HCT116 (cell line): Measurements from ENCODE around the gene SPARC. TPM values are rescaled to one million over a fixed set of nuclear protein-coding genes. Genes with fewer than 3 reads are reported as not detected.

ENCODE experiments used
- ATAC-seq: fragments of 200-7000 bp; cut with Tn5 transposase; 2 replicates; pipeline ENCODE4 v1.9.1; 2020; ENCODE audit warnings: mild to moderate bottlenecking, moderate library complexity
- BruUV-seq: library from RNA; stranded (reverse); fragments of 400-500 nt; replicated peaks from 2 replicates; lab custom pipeline; 2021; lab: Mats Ljungman, UMichigan
- CTCF ChIA-PET: fragments of 300-600 bp; sonication (Branson Sonifier 250); formaldehyde crosslinking; loops from one replicate; lab custom pipeline; 2021; ENCODE audit warnings: antibody characterized with exemption; lab: Charles Lee
- POLR2A ChIA-PET: fragments of 300-600, 350-600 bp; sonication (Branson Sonifier 250); formaldehyde crosslinking; loops from one replicate; lab custom pipeline; 2021; ENCODE audit warnings: antibody characterized with exemption; lab: Charles Lee
- RAD21 ChIA-PET, 2 experiments: fragments of 300-600 bp; sonication (Branson Sonifier 250); formaldehyde crosslinking; loops; one replicate each; lab custom pipeline; 2023; ENCODE audit warnings: low total read pairs in 2 of 2; ENCODE audit not compliant: uncharacterized antibody in 2 of 2, unreplicated experiment in 2 of 2, low non-redundant PET in 1 of 2; lab: Charles Lee
- DNase-seq: peaks from one replicate; pipeline ENCODE4 v3.0.0-alpha.2; 2010; ENCODE audit warnings: low read depth, low spot score
- H2AFZ ChIP-seq: fragments of 200-600 bp; shearing (Covaris generic), sonication (generic); 2 replicates; pipeline ENCODE4 v1.6.1; 2017; ENCODE audit warnings: low read depth, mixed run types, mixed read lengths, antibody characterized with exemption, low read length; ENCODE audit not compliant: poor library complexity, severe bottlenecking
- H3K27ac ChIP-seq: 2 replicates; pipeline ENCODE4 v1.5.1; 2012; ENCODE audit warnings: low read depth, low read length
- H3K27me3 ChIP-seq: fragments of 200-600 bp; sonication (generic); 2 replicates; pipeline ENCODE4 v1.6.1; 2016; ENCODE audit warnings: mixed run types, low read length, mixed read lengths; ENCODE audit not compliant: insufficient read depth
- H3K36me3 ChIP-seq, 2 experiments: fragments of 200-500 bp in 1 of 2; fragments of 200-600 bp in 1 of 2; sonication (Bioruptor generic) in 1 of 2; sonication (generic) in 1 of 2; 2 replicates each; pipeline versions ENCODE4 v1.5.1 to v1.6.1; 2014 to 2016; ENCODE audit warnings: low read length in 2 of 2, inconsistent platforms in 1 of 2, mixed read lengths in 1 of 2, mixed run types in 1 of 2; ENCODE audit not compliant: insufficient read depth in 2 of 2, control insufficient read depth in 1 of 2
- H3K4me1 ChIP-seq, 2 experiments: fragments of 200-600 bp in 1 of 2; sonication (generic) in 1 of 2; 2 replicates each; pipeline versions ENCODE4 v1.5.1 to v1.6.1; 2012 to 2017; ENCODE audit warnings: low read length in 2 of 2, inconsistent platforms in 1 of 2, mild to moderate bottlenecking in 1 of 2, mixed read lengths in 1 of 2, mixed run types in 1 of 2, moderate library complexity in 1 of 2; ENCODE audit not compliant: insufficient read depth in 2 of 2, control insufficient read depth in 1 of 2
- H3K4me2 ChIP-seq: fragments of 200-600 bp; sonication (generic); 2 replicates; pipeline ENCODE4 v1.6.1; 2017; ENCODE audit warnings: mixed run types, low read length, mixed read lengths
- H3K4me3 ChIP-seq, 2 experiments: fragments of 200-600 bp in 1 of 2; sonication (generic) in 1 of 2; replicated peaks in 1 of 2; 2 replicates each; pipeline ENCODE4 v1.5.1; 2011 to 2016; ENCODE audit warnings: low read length in 2 of 2, control low read depth in 1 of 2, low read depth in 1 of 2, mild to moderate bottlenecking in 1 of 2, mixed read lengths in 1 of 2, mixed run types in 1 of 2
- H3K79me2 ChIP-seq: fragments of 200-600 bp; sonication (generic); 2 replicates; pipeline ENCODE4 v1.6.1; 2017; ENCODE audit warnings: mild to moderate bottlenecking, mixed run types, low read length, moderate library complexity, mixed read lengths; ENCODE audit not compliant: insufficient read depth
- H3K9ac ChIP-seq: fragments of 200-600 bp; sonication (generic); 2 replicates; pipeline ENCODE4 v1.6.1; 2016; ENCODE audit warnings: low read length, mixed read lengths
- H3K9me2 ChIP-seq: fragments of 200-600 bp; sonication (generic), shearing (Covaris generic); 2 replicates; pipeline ENCODE4 v1.6.1; 2017; ENCODE audit warnings: mixed run types, mild to moderate bottlenecking, moderate library complexity; ENCODE audit not compliant: insufficient read depth
- H3K9me3 ChIP-seq, 2 experiments: fragments of 200-500 bp in 1 of 2; fragments of 200-600 bp in 1 of 2; sonication (Bioruptor generic) in 1 of 2; sonication (generic) in 1 of 2; 2 replicates each; pipeline ENCODE4 v1.6.1; 2014 to 2017; ENCODE audit warnings: low read length in 2 of 2, mixed read lengths in 2 of 2, inconsistent platforms in 1 of 2, low read depth in 1 of 2, mild to moderate bottlenecking in 1 of 2, mixed run types in 1 of 2, moderate library complexity in 1 of 2; ENCODE audit not compliant: control insufficient read depth in 1 of 2, insufficient read depth in 1 of 2
- H4K20me1 ChIP-seq: fragments of 200-600 bp; sonication (generic), shearing (Covaris generic); 2 replicates; pipeline ENCODE4 v1.6.1; 2017; ENCODE audit warnings: mixed run types, mild to moderate bottlenecking, moderate library complexity; ENCODE audit not compliant: insufficient read depth
- CBX3 ChIP-seq: IDR thresholded peaks from 2 replicates; pipeline ENCODE4 v1.6.1; 2012; ENCODE audit warnings: low read depth
- ELF1 ChIP-seq: IDR thresholded peaks from 2 replicates; pipeline ENCODE4 v1.6.1; 2012; ENCODE audit warnings: low read depth, borderline replicate concordance
- EZH2 ChIP-seq: fragments of 200-600 bp; sonication (generic); IDR thresholded peaks from 2 replicates; pipeline ENCODE4 v1.6.1; 2017; ENCODE audit warnings: antibody characterized with exemption, mixed run types
- EZH2phosphoT487 ChIP-seq: fragments of 200-600 bp; IDR thresholded peaks from 2 replicates; pipeline ENCODE4 v1.6.1; 2018; ENCODE audit warnings: antibody characterized with exemption, borderline replicate concordance
- FOSL1 ChIP-seq: IDR thresholded peaks from 2 replicates; pipeline ENCODE4 v1.6.1; 2012; ENCODE audit warnings: low read depth
- POLR2AphosphoS5 ChIP-seq: IDR thresholded peaks from 2 replicates; pipeline ENCODE4 v1.6.1; 2011; ENCODE audit warnings: mild to moderate bottlenecking, low read depth, low read length, moderate library complexity
- RAD21 ChIP-seq: IDR thresholded peaks from 2 replicates; pipeline ENCODE4 v1.6.1; 2012; ENCODE audit warnings: low read depth, mild to moderate bottlenecking
- SIN3A ChIP-seq: IDR thresholded peaks from 2 replicates; pipeline ENCODE4 v1.6.1; 2012; ENCODE audit warnings: low read depth
- SP1 ChIP-seq: IDR thresholded peaks from 2 replicates; pipeline ENCODE4 v1.6.1; 2012; ENCODE audit warnings: low read depth
- SRF ChIP-seq: IDR thresholded peaks from 2 replicates; pipeline ENCODE4 v1.6.1; 2012; ENCODE audit warnings: low read depth
- TCF7L2 ChIP-seq: IDR thresholded peaks from 2 replicates; pipeline ENCODE4 v1.7.0; 2011; ENCODE audit warnings: borderline replicate concordance, inconsistent platforms; ENCODE audit not compliant: insufficient read depth, insufficient read length; ENCODE audit errors: extremely low read depth
- YY1 ChIP-seq: IDR thresholded peaks from 2 replicates; pipeline ENCODE4 v1.6.1; 2011; ENCODE audit warnings: low read length, low read depth, moderate library complexity, mild to moderate bottlenecking; ENCODE audit not compliant: insufficient replicate concordance; ENCODE audit errors: extremely low read depth
- intact Hi-C: fragments of 100-400 bp; cut with micrococcal nuclease; formaldehyde crosslinking; loops from 2 replicates; pipeline ENCODE4 v1.10.0; 2022
- total RNA-seq: library from RNA; stranded (reverse); gene quantifications from one replicate; pipeline ENCODE4 v1.2.1, GENCODE V29; 2021; ENCODE audit not compliant: unreplicated experiment
- TF ChIP-seq, protein P1 (sequence below), 3 experiments: fragments of 200-600 bp in 1 of 3; sonication (generic) in 1 of 3; IDR thresholded peaks in 2 of 3; conservative IDR thresholded peaks in 1 of 3; 2 replicates each; pipeline ENCODE4 v1.5.1; 2012 to 2017; ENCODE audit warnings: low read depth in 2 of 3, low read length in 2 of 3, antibody characterized with exemption in 1 of 3, borderline replicate concordance in 1 of 3, control low read depth in 1 of 3, mild to moderate bottlenecking in 1 of 3, mixed read lengths in 1 of 3, mixed run types in 1 of 3, moderate library complexity in 1 of 3; ENCODE audit not compliant: insufficient read depth in 1 of 3
- TF ChIP-seq, protein P2 (sequence below): IDR thresholded peaks from 2 replicates; pipeline ENCODE4 v1.6.1; 2011; ENCODE audit warnings: mild to moderate bottlenecking, low read length, moderate library complexity; ENCODE audit not compliant: insufficient replicate concordance; ENCODE audit errors: extremely low read depth
- TF ChIP-seq, protein P3 (sequence below): IDR thresholded peaks from 2 replicates; pipeline ENCODE4 v1.6.1; 2012; ENCODE audit warnings: low read depth

The SPARC gene
- total RNA-seq, 1 experiment from 2014 or later: 3.0 TPM

- Histone ChIP-seq H3K4me1 (peaks cover 3 to 9% of the 10 kb centered on the region in 2 experiments; a peak in 3 of 4 replicates), H2AFZ (no peak overlapping the region), H3K27me3 (no peaks in the 10 kb centered on the region), H3K36me3 (no peaks in the 10 kb centered on the region), H4K20me1 (no peaks in the 10 kb centered on the region), H3K9me2 (no peaks in the 10 kb centered on the region), H3K27ac (no peak overlapping the region), H3K79me2 (no peaks in the 10 kb centered on the region), H3K4me3 (no peak overlapping the region), H3K9ac (no peak overlapping the region), H3K4me2 (no peak overlapping the region), H3K9me3 (no peaks in the 10 kb centered on the region)
- DNase-seq (no peak), ATAC-seq (no peak)
- POLR2A ChIA-PET: no interaction called here
- RAD21 ChIA-PET: no interaction called here
- CTCF ChIA-PET: interaction anchor here (3.3 kb wide), 1 partner anchor 85 kb away, joined by 103 read pairs; no protein-coding TSS in a partner anchor
- TF ChIP-seq FOSL1 (no peak), SIN3A (no peak), ELF1 (no peak), RAD21 (no peak), SRF (no peak), CBX3 (no peak), YY1 (no peak), SP1 (no peak), EZH2phosphoT487 (no peak), POLR2AphosphoS5 (no peak), TCF7L2 (no peak), EZH2 (no peak)
- TF ChIP-seq, protein P1, sequence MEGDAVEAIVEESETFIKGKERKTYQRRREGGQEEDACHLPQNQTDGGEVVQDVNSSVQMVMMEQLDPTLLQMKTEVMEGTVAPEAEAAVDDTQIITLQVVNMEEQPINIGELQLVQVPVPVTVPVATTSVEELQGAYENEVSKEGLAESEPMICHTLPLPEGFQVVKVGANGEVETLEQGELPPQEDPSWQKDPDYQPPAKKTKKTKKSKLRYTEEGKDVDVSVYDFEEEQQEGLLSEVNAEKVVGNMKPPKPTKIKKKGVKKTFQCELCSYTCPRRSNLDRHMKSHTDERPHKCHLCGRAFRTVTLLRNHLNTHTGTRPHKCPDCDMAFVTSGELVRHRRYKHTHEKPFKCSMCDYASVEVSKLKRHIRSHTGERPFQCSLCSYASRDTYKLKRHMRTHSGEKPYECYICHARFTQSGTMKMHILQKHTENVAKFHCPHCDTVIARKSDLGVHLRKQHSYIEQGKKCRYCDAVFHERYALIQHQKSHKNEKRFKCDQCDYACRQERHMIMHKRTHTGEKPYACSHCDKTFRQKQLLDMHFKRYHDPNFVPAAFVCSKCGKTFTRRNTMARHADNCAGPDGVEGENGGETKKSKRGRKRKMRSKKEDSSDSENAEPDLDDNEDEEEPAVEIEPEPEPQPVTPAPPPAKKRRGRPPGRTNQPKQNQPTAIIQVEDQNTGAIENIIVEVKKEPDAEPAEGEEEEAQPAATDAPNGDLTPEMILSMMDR (IDR thresholded peaks at IDR 0.05 in 2 of 3, conservative IDR thresholded peaks at IDR 0.05 in 1 of 3; ENCODE audit: borderline replicate concordance in 1 of 3, insufficient read depth in 1 of 3, low read depth in 2 of 3, low read length in 2 of 3): no peak
- TF ChIP-seq, protein P2, sequence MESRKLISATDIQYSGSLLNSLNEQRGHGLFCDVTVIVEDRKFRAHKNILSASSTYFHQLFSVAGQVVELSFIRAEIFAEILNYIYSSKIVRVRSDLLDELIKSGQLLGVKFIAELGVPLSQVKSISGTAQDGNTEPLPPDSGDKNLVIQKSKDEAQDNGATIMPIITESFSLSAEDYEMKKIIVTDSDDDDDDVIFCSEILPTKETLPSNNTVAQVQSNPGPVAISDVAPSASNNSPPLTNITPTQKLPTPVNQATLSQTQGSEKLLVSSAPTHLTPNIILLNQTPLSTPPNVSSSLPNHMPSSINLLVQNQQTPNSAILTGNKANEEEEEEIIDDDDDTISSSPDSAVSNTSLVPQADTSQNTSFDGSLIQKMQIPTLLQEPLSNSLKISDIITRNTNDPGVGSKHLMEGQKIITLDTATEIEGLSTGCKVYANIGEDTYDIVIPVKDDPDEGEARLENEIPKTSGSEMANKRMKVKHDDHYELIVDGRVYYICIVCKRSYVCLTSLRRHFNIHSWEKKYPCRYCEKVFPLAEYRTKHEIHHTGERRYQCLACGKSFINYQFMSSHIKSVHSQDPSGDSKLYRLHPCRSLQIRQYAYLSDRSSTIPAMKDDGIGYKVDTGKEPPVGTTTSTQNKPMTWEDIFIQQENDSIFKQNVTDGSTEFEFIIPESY: no peak
- TF ChIP-seq, protein P3, sequence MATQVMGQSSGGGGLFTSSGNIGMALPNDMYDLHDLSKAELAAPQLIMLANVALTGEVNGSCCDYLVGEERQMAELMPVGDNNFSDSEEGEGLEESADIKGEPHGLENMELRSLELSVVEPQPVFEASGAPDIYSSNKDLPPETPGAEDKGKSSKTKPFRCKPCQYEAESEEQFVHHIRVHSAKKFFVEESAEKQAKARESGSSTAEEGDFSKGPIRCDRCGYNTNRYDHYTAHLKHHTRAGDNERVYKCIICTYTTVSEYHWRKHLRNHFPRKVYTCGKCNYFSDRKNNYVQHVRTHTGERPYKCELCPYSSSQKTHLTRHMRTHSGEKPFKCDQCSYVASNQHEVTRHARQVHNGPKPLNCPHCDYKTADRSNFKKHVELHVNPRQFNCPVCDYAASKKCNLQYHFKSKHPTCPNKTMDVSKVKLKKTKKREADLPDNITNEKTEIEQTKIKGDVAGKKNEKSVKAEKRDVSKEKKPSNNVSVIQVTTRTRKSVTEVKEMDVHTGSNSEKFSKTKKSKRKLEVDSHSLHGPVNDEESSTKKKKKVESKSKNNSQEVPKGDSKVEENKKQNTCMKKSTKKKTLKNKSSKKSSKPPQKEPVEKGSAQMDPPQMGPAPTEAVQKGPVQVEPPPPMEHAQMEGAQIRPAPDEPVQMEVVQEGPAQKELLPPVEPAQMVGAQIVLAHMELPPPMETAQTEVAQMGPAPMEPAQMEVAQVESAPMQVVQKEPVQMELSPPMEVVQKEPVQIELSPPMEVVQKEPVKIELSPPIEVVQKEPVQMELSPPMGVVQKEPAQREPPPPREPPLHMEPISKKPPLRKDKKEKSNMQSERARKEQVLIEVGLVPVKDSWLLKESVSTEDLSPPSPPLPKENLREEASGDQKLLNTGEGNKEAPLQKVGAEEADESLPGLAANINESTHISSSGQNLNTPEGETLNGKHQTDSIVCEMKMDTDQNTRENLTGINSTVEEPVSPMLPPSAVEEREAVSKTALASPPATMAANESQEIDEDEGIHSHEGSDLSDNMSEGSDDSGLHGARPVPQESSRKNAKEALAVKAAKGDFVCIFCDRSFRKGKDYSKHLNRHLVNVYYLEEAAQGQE: no peak
- intact Hi-C loops: no loop called here
- no TSS peak for BruUV-seq
Observed at GRCh38 chr5:151656311-151656710, 30.4 kb downstream of the SPARC start.
